Activated T-cell treated with anti-CD3 and anti-CD28 coated beads, Interleukin-2, amount 50 U/mL, for 72 hours (primary cell): Measurements from ENCODE around the gene COL18A1. TPM values are rescaled to one million over a fixed set of nuclear protein-coding genes. Genes with fewer than 3 reads are reported as not detected.
A peak's percentile ranks its signal among the peaks of the same experiment; 100 is the strongest.

Experiments
- ATAC-seq, 2 donors: fragments of 150-1000 bp; cut with Tn5 transposase; replicated peaks in 1 of 2; 2 replicates each; pipeline ENCODE4 v1.10.0; 2021; ENCODE audit warnings: moderate library complexity in 2 of 2, mild to moderate bottlenecking in 1 of 2
- DNase-seq, 2 donors: peaks; one replicate each; pipeline ENCODE4 v3.0.0; 2021 to 2022; ENCODE audit warnings: mixed read lengths in 1 of 2
- H3K27ac Mint-ChIP-seq: one replicate; pipeline ENCODE4 v1.8.0; 2022; ENCODE audit warnings: mild to moderate bottlenecking, moderate library complexity, mixed read lengths
- H3K27me3 Mint-ChIP-seq: one replicate; pipeline ENCODE4 v1.8.0; 2022; ENCODE audit warnings: low read depth, mixed read lengths
- H3K36me3 Mint-ChIP-seq, 2 donors: one replicate each; pipeline ENCODE4 v1.8.0; 2022; ENCODE audit warnings: mixed read lengths in 2 of 2, mild to moderate bottlenecking in 1 of 2; ENCODE audit not compliant: insufficient read depth in 2 of 2
- H3K4me1 Mint-ChIP-seq: one replicate; pipeline ENCODE4 v1.8.0; 2022; ENCODE audit warnings: low read depth, mixed read lengths
- H3K4me3 Mint-ChIP-seq, 2 donors: one replicate each; pipeline ENCODE4 v1.8.0; 2022; ENCODE audit warnings: mild to moderate bottlenecking in 2 of 2, mixed read lengths in 2 of 2, moderate library complexity in 2 of 2
- H3K9me3 Mint-ChIP-seq, 2 donors: one replicate each; pipeline ENCODE4 v1.8.0; 2022; ENCODE audit warnings: mixed read lengths in 2 of 2
- total RNA-seq, 2 donors: library from RNA; stranded (reverse); gene quantifications; one replicate each; pipeline ENCODE4 v1.2.3, GENCODE V29; 2022

The COL18A1 gene
- total RNA-seq, 2 donors from 2014 or later = 4.9 to 7.5 TPM

DNA sequence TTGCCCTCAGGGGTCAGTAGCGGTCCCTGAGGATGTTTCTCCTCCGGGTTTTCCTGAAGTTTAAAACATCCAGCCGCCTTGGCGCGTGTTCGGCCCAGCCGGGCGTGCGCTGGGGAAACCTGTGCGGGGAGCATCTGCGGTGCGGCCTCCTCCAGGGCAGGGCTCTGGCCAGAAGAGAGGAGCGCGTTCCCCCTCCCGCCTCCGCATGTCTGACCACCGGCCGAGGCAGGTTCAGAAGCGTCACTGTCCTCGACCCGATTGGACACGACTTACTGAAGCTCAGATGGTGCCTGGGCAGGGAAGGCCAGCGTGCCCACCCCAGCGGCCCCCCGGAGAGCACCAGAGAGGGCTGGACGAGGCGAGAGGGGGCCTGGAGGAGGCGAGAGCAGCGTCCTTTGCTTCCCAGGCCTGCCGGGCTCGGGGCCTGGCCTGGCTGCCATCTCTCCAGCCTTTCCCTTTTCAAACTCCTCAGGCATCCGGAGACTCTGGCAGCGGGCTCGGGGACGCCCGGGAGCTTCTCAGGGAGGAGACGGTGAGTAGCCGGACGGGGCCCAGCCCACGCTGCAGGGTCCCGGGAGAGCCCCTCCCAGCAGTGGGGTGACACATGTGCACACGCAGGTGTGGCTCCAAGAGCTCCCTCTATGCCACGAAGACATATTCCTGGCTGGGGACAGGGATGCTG lies 70.2 kb downstream of the COL18A1 start:
- DNase-seq = no peak
- peaks cover 3% of the 10 kb centered on the region in 2 donors for H3K9me3 Mint-ChIP-seq
- peaks cover 0 to 1% of the 10 kb centered on the region in 2 donors for H3K36me3 Mint-ChIP-seq
- ATAC-seq = no peak
- no peak overlapping the region for H3K4me3 Mint-ChIP-seq
- no peaks in the 10 kb centered on the region for H3K27me3 Mint-ChIP-seq
- H3K4me1 Mint-ChIP-seq = peaks cover 29% of the 10 kb centered on the region
- H3K27ac Mint-ChIP-seq = no peak overlapping the region

DNA sequence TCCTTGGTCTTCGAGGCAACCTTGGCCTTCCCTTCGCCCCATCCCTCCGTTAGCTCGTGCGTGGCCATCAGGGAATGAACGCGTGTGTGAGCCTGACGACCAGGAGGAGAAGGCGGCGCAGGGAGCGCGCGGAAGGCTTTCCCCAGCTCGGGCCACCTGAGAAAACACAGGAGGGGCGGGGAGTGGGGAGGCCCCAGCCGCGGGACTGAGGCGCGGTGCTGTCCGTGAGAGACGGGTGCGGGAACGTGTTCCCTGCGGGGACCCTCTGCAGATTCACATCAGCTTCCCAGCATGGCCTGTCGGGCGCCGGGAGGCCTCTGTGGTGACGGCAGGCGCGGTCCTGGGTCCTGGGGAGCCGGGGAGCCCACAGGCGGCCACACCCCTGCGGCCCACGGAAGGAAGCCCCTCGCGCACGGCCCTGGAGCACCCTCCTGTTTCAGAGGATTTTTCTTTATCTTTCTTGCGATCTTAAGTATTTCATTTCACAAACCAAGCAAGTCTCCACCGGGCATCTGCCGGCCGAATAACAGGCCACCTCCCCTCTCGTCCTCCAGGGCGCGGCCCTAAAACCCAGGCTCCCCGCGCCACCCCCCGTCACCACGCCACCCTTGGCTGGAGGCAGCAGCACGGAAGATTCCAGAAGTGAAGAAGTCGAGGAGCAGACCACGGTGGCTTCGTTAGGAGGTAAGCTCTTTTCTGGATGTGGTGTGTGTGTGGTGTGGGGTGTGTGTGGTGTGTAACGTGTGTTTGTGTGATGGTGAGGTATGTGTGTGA lies 71.0 kb downstream of the COL18A1 start:
- DNase-seq (no peak), ATAC-seq (no peak)
- no peak overlapping the region for H3K4me3 Mint-ChIP-seq
- H3K27me3 Mint-ChIP-seq = no peaks in the 10 kb centered on the region
- H3K4me1 Mint-ChIP-seq = peaks cover 28% of the 10 kb centered on the region
- H3K36me3 Mint-ChIP-seq = peaks cover 0 to 1% of the 10 kb centered on the region in 2 donors
- no peak overlapping the region for H3K27ac Mint-ChIP-seq
- H3K9me3 Mint-ChIP-seq = peaks cover 3% of the 10 kb centered on the region in 2 donors

DNA sequence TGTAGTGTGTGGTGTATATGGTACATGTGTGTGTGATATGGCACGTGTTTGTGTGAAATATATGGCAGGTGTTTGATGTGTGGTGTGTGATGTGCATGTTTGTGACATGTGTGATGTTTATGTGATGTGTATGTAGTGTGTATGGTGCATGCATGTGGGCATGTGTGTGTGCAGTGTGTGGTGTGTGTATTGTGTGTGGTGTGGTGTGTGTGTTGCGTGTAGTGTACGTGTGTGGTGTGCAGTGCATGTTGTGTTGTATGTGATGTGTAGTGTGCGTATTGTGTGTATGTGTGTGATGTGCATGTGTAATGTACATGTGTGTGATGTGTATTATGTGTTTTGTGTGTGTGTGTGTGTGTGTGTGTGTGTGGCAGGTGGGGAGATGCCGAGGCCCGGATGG lies 71.6 kb downstream of the COL18A1 start:
- DNase-seq = no peak
- Mint-ChIP-seq H3K9me3 (peaks cover 3% of the 10 kb centered on the region in 2 donors), H3K36me3 (peaks cover 0 to 1% of the 10 kb centered on the region in 2 donors), H3K27ac (no peak overlapping the region), H3K27me3 (no peaks in the 10 kb centered on the region), H3K4me3 (no peak overlapping the region), H3K4me1 (peaks cover 22% of the 10 kb centered on the region)
- ATAC-seq = no peak

DNA sequence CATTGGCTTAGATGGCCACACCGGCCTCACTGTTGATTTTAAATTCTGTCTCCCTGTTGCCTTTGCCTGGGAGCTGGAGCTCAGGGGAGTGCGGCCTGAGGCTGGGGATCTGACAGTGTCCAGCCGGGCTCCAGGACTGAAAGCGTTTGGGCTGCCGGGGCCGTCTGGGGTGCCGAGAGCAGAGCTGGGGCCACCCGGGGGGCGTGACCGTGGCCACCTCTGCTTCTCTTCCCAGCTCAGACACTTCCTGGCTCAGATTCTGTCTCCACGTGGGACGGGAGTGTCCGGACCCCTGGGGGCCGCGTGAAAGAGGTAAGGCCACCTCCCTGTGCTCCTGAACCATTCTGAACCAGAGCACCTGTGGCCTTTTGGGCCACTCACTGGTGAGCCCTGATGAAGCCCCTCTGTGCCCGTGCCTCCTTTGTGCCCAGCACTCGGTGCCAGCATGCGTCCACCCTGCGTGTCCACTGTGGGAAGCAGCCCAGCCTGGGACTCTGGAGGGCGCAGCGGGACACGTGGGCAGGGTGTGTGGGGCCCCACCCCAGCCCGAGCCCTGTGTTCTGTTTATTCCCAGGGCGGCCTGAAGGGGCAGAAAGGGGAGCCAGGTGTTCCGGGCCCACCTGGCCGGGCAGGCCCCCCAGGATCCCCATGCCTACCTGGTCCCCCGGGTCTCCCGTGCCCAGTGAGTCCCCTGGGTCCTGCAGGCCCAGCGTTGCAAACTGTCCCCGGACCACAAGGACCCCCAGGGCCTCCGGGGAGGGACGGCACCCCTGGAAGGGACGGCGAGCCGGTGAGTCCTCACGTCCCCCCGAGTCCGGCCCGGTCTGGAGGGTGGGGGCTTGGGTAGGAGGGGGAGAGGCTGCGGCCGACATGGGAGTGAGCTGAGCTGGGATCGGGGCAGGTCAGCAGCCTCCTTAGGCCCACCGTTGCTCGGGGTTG lies 72.5 kb downstream of the COL18A1 start:
- H3K4me3 Mint-ChIP-seq = peak overlapping the region; percentile 87 to 94
- DNase-seq = no peak
- no peak for ATAC-seq
- H3K4me1 Mint-ChIP-seq = peaks cover 22% of the 10 kb centered on the region
- H3K27ac Mint-ChIP-seq = peak overlapping the region; percentile 86
- H3K36me3 Mint-ChIP-seq = peaks cover 0 to 1% of the 10 kb centered on the region in 2 donors
- H3K9me3 Mint-ChIP-seq = peaks cover 3% of the 10 kb centered on the region in 2 donors
- no peaks in the 10 kb centered on the region for H3K27me3 Mint-ChIP-seq

DNA sequence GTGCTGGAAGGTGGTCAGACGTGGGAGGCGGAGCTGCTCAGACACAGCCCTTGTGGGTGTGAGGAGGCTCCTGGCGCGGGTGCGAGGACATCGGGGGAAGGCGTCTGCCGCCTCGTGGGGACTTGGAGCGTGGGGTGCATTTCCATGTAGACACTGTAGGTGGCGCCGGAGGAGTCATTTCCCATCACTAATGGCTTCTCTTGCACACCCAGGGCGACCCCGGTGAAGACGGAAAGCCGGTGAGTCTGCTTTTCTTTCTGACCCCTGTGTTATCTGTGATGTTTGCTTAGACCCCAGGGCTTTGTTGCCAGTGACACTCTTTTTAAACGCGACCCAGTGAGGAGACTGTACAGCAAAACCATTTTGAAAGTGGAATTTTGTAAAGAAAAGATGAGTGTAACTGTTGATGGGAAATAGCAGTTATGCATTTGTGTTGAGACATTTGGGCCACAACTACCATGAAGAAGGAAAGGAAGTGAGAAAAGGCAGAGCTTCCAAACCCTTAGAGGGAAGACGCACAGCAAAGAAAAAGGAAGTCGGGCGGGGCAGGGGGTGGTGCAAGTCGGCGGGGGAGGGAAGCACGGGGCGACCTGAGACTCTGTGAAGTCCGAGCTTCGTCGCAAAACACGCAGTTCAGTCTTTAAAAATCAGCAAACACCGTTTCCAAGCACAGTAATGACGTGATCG lies 73.3 kb downstream of the COL18A1 start:
- ATAC-seq (peak; percentile 73 to 80), DNase-seq (peak; percentile 82 to 86)
- Mint-ChIP-seq H3K27ac (peak overlapping the region; percentile 86), H3K36me3 (peaks cover 0 to 1% of the 10 kb centered on the region in 2 donors), H3K4me3 (peak overlapping the region; percentile 87 to 94), H3K27me3 (no peaks in the 10 kb centered on the region), H3K9me3 (peaks cover 3% of the 10 kb centered on the region in 2 donors), H3K4me1 (peaks cover 27% of the 10 kb centered on the region)

DNA sequence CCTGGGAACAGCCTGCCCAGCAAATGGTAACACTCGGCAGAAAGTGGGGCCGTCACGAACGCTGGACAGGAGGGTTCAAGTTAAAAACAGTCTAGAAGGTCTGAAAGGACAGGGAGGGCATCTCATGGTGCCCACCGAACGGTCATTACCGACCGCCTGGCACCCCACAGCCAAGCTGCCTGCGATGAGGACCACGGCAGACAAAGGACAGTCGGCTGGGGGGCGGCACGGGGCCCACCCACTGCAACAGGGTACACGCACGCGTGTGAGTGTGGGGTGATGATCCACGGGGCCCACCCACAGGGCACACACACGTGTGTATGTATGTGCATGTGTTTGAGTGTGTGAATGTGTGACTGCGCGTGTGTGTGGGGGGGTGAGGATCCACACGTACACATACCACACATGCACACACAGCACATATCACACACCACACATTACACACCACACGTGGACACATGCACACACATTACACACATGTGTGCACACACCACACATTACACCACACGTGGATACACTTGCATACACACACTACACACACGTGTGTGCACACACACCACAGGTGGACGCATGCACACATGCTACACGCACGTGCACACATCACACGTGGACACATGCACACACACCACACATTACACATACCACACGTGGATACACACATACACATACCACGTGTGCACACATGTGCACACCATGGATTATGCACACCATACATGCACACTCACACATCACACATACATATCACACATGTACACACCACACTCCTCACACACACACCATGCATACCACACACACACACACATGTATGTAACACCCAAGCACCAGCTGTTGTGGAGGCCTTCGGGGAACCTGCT lies 74.1 kb downstream of the COL18A1 start:
- DNase-seq (no peak), ATAC-seq (no peak)
- no peaks in the 10 kb centered on the region for H3K27me3 Mint-ChIP-seq
- peak overlapping the region; percentile 87 to 94 for H3K4me3 Mint-ChIP-seq
- H3K4me1 Mint-ChIP-seq = peaks cover 27% of the 10 kb centered on the region
- peaks cover 3 to 4% of the 10 kb centered on the region in 2 donors for H3K9me3 Mint-ChIP-seq
- peak overlapping the region; percentile 86 for H3K27ac Mint-ChIP-seq
- peaks cover 1 to 2% of the 10 kb centered on the region in 2 donors for H3K36me3 Mint-ChIP-seq

DNA sequence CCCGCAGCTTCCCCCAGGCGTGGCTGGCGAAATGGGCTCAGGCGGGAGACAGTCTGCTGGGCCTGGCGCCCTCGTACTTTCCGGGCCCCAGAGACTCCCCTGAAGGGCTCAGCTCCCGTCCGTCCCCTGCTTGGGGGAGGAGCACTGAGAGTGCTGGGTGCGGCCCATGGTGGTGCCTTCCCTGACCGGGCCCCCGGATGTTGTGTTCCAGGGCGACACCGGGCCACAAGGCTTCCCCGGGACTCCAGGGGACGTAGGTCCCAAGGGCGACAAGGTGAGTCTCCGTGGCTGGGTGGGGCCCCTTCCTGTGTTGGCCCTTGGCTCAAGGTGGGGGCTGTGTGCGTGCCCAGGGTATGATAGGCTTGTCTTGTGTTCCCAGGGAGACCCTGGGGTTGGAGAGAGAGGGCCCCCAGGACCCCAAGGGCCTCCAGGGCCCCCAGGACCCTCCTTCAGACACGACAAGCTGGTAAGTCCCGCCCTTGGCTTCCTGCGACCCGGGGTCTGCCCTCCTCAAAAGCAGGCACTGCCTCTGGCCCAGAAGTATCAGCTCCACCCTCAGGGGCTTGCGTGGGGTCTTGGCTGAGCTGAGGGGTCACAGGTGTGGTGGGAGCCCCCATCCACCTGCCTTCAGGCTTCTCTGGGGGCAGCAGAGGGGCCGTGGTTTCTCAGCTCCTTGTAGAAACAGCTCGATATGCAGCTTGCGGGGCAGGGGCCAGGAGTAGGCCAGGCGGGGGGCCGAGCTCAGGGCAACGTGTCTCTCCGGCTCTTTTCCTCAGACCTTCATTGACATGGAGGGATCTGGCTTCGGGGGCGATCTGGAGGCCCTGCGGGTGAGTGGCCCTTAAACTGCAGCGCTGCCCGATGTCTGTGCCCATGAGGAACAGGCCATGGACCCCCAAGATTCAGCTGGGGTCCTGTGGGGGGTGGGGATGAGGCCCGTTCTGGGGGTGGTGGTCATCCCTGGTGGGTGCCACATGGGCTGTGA lies 75.0 kb downstream of the COL18A1 start:
- DNase-seq (no peak), ATAC-seq (no peak)
- H3K4me1 Mint-ChIP-seq = peaks cover 27% of the 10 kb centered on the region
- no peak overlapping the region for H3K27ac Mint-ChIP-seq
- peak overlapping the region; percentile 2 to 13 for H3K4me3 Mint-ChIP-seq
- H3K9me3 Mint-ChIP-seq = peaks cover 0 to 4% of the 10 kb centered on the region in 2 donors
- H3K27me3 Mint-ChIP-seq = no peaks in the 10 kb centered on the region
- peaks cover 0 to 4% of the 10 kb centered on the region in 2 donors for H3K36me3 Mint-ChIP-seq

DNA sequence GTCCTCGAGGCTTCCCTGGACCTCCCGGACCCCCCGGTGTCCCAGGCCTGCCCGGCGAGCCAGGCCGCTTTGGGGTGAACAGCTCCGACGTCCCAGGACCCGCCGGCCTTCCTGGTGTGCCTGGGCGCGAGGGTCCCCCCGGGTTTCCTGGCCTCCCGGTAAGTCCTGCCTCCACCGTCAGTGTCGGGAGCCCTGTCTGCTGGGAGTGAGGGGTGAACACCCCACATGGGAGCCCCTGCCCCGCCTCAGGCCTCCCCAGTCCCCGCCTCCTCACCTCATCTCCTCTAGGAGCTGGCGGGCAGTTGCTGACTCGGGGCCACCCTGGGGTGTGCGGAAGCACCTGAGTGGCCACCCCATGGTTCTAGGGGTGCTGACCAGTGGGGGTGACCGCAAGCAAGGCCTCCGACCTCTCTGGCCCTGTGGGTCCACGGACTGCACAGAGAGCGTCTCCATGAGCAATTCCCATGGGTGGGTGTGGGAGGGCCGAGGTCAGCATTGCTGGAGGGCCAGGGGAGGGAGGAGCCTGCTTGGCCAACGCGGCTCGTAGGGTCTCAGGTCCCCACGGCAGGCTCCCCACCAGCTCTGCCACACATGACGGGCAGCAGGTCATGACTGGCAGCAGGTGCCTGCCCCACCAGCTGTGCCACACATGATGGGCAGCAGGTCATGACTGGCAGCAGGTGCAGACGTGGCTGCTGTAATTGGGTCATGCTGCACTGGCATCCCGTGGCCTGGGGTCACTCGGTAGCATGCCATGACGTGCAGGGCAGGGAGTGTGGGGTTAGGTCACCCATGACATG lies 75.9 kb downstream of the COL18A1 start:
- peaks cover 0 to 4% of the 10 kb centered on the region in 2 donors for H3K36me3 Mint-ChIP-seq
- H3K27ac Mint-ChIP-seq = no peak overlapping the region
- no peak for ATAC-seq
- no peak for DNase-seq
- no peak overlapping the region for H3K4me3 Mint-ChIP-seq
- H3K4me1 Mint-ChIP-seq = peaks cover 27% of the 10 kb centered on the region
- H3K9me3 Mint-ChIP-seq = peaks cover 0 to 4% of the 10 kb centered on the region in 2 donors
- no peaks in the 10 kb centered on the region for H3K27me3 Mint-ChIP-seq

DNA sequence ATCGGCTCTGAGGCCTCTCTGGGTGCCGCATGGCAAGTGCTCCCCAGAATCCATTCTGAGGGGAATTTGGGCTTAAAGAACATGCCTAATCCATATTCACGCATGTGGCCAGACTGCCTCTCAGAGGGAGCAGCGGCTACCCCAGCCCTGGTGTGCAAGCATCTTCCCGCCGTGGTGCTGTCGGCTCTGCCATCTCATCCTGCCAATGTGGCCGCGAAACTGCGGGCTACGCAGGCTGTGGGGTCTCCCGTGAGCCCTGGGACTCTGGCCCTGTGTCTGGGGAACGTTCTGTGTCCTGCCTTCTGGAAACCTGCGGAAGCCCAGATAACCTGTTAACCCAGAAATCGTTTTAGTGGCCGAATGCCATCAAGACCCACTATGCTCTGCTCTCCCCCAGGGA lies 76.6 kb downstream of the COL18A1 start:
- H3K36me3 Mint-ChIP-seq = peaks cover 0 to 4% of the 10 kb centered on the region in 2 donors
- no peak overlapping the region for H3K4me3 Mint-ChIP-seq
- H3K4me1 Mint-ChIP-seq = peaks cover 24% of the 10 kb centered on the region
- no peaks in the 10 kb centered on the region for H3K27me3 Mint-ChIP-seq
- ATAC-seq = no peak
- peaks cover 0 to 4% of the 10 kb centered on the region in 2 donors for H3K9me3 Mint-ChIP-seq
- DNase-seq = no peak
- no peak overlapping the region for H3K27ac Mint-ChIP-seq
